Measurements from ENCODE around the gene ASB1.

DNA sequence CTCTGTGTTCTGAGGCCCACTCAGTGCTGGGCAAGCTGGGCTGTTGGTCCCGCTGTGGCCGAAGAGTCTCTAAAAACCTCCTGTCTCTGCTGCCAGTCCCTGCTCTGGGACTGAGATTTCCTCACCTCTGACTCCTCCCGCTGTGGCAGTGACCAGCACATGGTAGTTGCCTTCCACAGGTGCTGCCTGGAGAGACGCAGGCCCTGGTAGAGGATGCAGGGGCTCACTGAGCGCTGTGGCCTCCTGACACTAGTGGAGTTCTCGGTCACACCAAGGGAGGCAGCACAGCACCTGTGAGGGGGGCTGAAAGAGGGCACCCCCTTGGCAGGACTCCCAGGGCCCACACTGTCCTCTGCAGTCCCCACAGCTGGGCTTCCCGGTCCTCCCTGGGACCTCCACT, 3.8 kb upstream of the ASB1 start:
- TF ChIP-seq, protein P1, sequence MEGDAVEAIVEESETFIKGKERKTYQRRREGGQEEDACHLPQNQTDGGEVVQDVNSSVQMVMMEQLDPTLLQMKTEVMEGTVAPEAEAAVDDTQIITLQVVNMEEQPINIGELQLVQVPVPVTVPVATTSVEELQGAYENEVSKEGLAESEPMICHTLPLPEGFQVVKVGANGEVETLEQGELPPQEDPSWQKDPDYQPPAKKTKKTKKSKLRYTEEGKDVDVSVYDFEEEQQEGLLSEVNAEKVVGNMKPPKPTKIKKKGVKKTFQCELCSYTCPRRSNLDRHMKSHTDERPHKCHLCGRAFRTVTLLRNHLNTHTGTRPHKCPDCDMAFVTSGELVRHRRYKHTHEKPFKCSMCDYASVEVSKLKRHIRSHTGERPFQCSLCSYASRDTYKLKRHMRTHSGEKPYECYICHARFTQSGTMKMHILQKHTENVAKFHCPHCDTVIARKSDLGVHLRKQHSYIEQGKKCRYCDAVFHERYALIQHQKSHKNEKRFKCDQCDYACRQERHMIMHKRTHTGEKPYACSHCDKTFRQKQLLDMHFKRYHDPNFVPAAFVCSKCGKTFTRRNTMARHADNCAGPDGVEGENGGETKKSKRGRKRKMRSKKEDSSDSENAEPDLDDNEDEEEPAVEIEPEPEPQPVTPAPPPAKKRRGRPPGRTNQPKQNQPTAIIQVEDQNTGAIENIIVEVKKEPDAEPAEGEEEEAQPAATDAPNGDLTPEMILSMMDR (conservative IDR thresholded peaks at IDR 0.05): no peak
- TF ChIP-seq ZFX (IDR thresholded peaks at IDR 0.05): no peak

All from C4-2B (cell line).